HEK293 (cell line): ENCODE measurements around the gene ELOVL7.
A peak's percentile ranks its signal among the peaks of the same experiment; 100 is the strongest.
"Not testable (repeated sequence)": the region's sequence is repeated elsewhere in the genome, so short reads cannot be mapped to it uniquely, and the experiment has no call there.

ENCODE experiments used
- CTCF ChIA-PET: fragments of 350-600 bp; formaldehyde crosslinking; extraction: SDS; loops from one replicate; lab custom pipeline; 2021; ENCODE audit warnings: antibody characterized with exemption; lab: Yijun Ruan, JAX
- POLR2A ChIA-PET: fragments of 300-600 bp; formaldehyde crosslinking; extraction: SDS; loops from one replicate; lab custom pipeline; 2020; ENCODE audit warnings: antibody characterized with exemption, inconsistent platforms; lab: Yijun Ruan, JAX
- H3K27ac ChIP-seq: fragments of 200-500 bp; sonication (Bioruptor generic); 2 replicates; pipeline ENCODE4 v1.5.1; 2014; ENCODE audit warnings: low read depth, low read length, control low read depth, inconsistent platforms; ENCODE audit errors: extremely low read depth
- H3K36me3 ChIP-seq, 2 experiments: fragments of 200-500 bp in 1 of 2; sonication (Bioruptor generic) in 1 of 2; 1 replicate in 1 of 2; 2 replicates in 1 of 2; pipeline ENCODE4 v1.5.1; 2014 to 2017; ENCODE audit warnings: inconsistent platforms in 2 of 2, low read length in 2 of 2; ENCODE audit not compliant: control insufficient read depth in 2 of 2, insufficient read depth in 1 of 2
- H3K4me1 ChIP-seq: fragments of 200-500 bp; sonication (Bioruptor generic); 2 replicates; pipeline ENCODE4 v1.5.1; 2014; ENCODE audit warnings: mild to moderate bottlenecking, low read length, inconsistent platforms; ENCODE audit not compliant: control insufficient read depth, insufficient read depth
- H3K4me3 ChIP-seq: 2 replicates; pipeline ENCODE4 v1.5.1; 2011; ENCODE audit warnings: low read depth, mild to moderate bottlenecking, control low read depth, low read length, moderate library complexity
- H3K9me3 ChIP-seq: fragments of 200-500 bp; sonication (Bioruptor generic); 2 replicates; pipeline ENCODE4 v1.5.1; 2014; ENCODE audit warnings: low read depth, low read length, inconsistent platforms; ENCODE audit not compliant: control insufficient read depth, insufficient read depth
- HIC1 ChIP-seq: fragments of 450-650 bp; formaldehyde crosslinking; IDR thresholded peaks from 2 replicates; pipeline ENCODE4 v1.5.1; 2016; ENCODE audit warnings: missing biosample characterization, missing genetic modification characterization
- MEIS1 ChIP-seq: sonication (generic); formaldehyde crosslinking; IDR thresholded peaks from 2 replicates; pipeline ENCODE4 v1.8.1; 2022; ENCODE audit warnings: missing genetic modification reagents, mild to moderate bottlenecking, borderline replicate concordance
- SP3 ChIP-seq: fragments of 450-650 bp; formaldehyde crosslinking; IDR thresholded peaks from 2 replicates; pipeline ENCODE4 v1.5.1; 2016; ENCODE audit warnings: missing biosample characterization, missing genetic modification characterization
- TCF7L2 ChIP-seq: IDR thresholded peaks from 2 replicates; pipeline ENCODE4 v1.6.1; 2011; ENCODE audit warnings: low read depth, mild to moderate bottlenecking, inconsistent platforms, low read length, moderate library complexity, borderline replicate concordance
- ZBTB17 ChIP-seq: fragments of 450-650 bp; formaldehyde crosslinking; IDR thresholded peaks from 2 replicates; pipeline ENCODE4 v1.5.1; 2016; ENCODE audit warnings: missing biosample characterization, missing genetic modification characterization
- ZBTB20 ChIP-seq: fragments of 450-650 bp; formaldehyde crosslinking; IDR thresholded peaks from 2 replicates; pipeline ENCODE4 v1.5.1; 2016; ENCODE audit warnings: missing biosample characterization, missing genetic modification characterization
- ZBTB48 ChIP-seq: fragments of 450-650 bp; formaldehyde crosslinking; IDR thresholded peaks from 2 replicates; pipeline ENCODE4 v1.5.1; 2016; ENCODE audit warnings: missing biosample characterization, missing genetic modification characterization
- ZNF114 ChIP-seq: fragments of 450-650 bp; formaldehyde crosslinking; IDR thresholded peaks from 2 replicates; pipeline ENCODE4 v1.5.0; 2017; ENCODE audit warnings: missing biosample characterization, missing genetic modification characterization
- ZNF133 ChIP-seq: fragments of 450-650 bp; formaldehyde crosslinking; IDR thresholded peaks from 2 replicates; pipeline ENCODE4 v1.5.1; 2016; ENCODE audit warnings: missing biosample characterization, missing genetic modification characterization
- ZNF140 ChIP-seq: fragments of 450-650 bp; formaldehyde crosslinking; IDR thresholded peaks from 2 replicates; pipeline ENCODE4 v1.5.1; 2016; ENCODE audit warnings: missing biosample characterization, missing genetic modification characterization
- ZNF157 ChIP-seq: fragments of 450-650 bp; formaldehyde crosslinking; IDR thresholded peaks from 2 replicates; pipeline ENCODE4 v1.5.1; 2016; ENCODE audit warnings: missing biosample characterization, missing genetic modification characterization
- ZNF169 ChIP-seq: fragments of 450-650 bp; formaldehyde crosslinking; IDR thresholded peaks from 2 replicates; pipeline ENCODE4 v1.5.1; 2016; ENCODE audit warnings: missing biosample characterization, missing genetic modification characterization
- ZNF473 ChIP-seq: fragments of 450-650 bp; formaldehyde crosslinking; IDR thresholded peaks from 2 replicates; pipeline ENCODE4 v1.5.1; 2017; ENCODE audit warnings: missing biosample characterization, missing genetic modification characterization
- ZNF48 ChIP-seq: fragments of 450-650 bp; formaldehyde crosslinking; IDR thresholded peaks from 2 replicates; pipeline ENCODE4 v1.5.1; 2016; ENCODE audit warnings: missing biosample characterization, missing genetic modification characterization
- ZNF530 ChIP-seq: fragments of 450-650 bp; formaldehyde crosslinking; IDR thresholded peaks from 2 replicates; pipeline ENCODE4 v1.5.1; 2016; ENCODE audit warnings: low read depth, missing biosample characterization, missing genetic modification characterization
- ZNF600 ChIP-seq: fragments of 450-650 bp; formaldehyde crosslinking; IDR thresholded peaks from 2 replicates; pipeline ENCODE4 v1.5.1; 2016; ENCODE audit warnings: missing biosample characterization, missing genetic modification characterization
- ZNF654 ChIP-seq: fragments of 450-650 bp; formaldehyde crosslinking; IDR thresholded peaks from 2 replicates; pipeline ENCODE4 v1.5.1; 2016; ENCODE audit warnings: low read depth, missing biosample characterization, missing genetic modification characterization
- ZNF704 ChIP-seq: fragments of 450-650 bp; formaldehyde crosslinking; IDR thresholded peaks from 2 replicates; pipeline ENCODE4 v1.5.1; 2016; ENCODE audit warnings: missing biosample characterization, missing genetic modification characterization
- ZNF776 ChIP-seq: fragments of 450-650 bp; formaldehyde crosslinking; IDR thresholded peaks from 2 replicates; pipeline ENCODE4 v1.5.0; 2017; ENCODE audit warnings: missing biosample characterization, missing genetic modification characterization, borderline replicate concordance
- ZSCAN16 ChIP-seq: fragments of 450-650 bp; formaldehyde crosslinking; IDR thresholded peaks from 2 replicates; pipeline ENCODE4 v1.5.1; 2016; ENCODE audit warnings: missing biosample characterization, missing genetic modification characterization
- TF ChIP-seq, protein P1 (sequence below): fragments of 450-650 bp; formaldehyde crosslinking; optimal IDR thresholded peaks from 2 replicates; pipeline ENCODE3; 2016; ENCODE audit warnings: missing biosample characterization, mild to moderate bottlenecking, missing genetic modification characterization
- TF ChIP-seq, protein P2 (sequence below): fragments of 450-650 bp; formaldehyde crosslinking; IDR thresholded peaks from 2 replicates; pipeline ENCODE4 v1.5.1; 2016; ENCODE audit warnings: missing biosample characterization, missing genetic modification characterization

ELOVL7 gene

DNA sequence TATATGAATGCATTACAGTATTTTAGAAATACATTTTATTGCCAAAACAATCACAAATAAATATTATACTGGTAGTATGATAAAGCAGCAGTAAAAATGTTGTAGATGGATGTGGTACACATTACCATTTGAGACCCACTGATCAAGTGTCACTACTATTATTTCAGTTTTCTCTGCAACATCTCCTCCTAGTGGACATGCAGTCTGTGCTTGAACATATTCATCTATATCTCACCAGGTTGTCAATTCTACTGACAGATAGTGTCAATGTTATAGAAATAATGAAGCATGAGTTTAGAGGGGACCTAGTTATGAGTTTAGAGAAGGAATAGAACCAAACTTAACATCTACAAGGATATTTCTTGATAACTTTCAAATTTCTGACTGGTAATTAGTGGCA lies 39.2 kb upstream of the ELOVL7 start:
- ChIA-PET CTCF (no interaction called here), POLR2A (no interaction called here)
- H3K9me3 ChIP-seq, result no peaks in the 10 kb centered on the region
- TF ChIP-seq ZNF654 (tag by site-specific recombination) (0 out of 2 replicates have a peak, but pooled peaks have one; percentile 14), HIC1 (no peak)
- H3K4me1 ChIP-seq, result no peaks in the 10 kb centered on the region
- H3K36me3 ChIP-seq, result peaks cover 0 to 3% of the 10 kb centered on the region in 2 experiments; a peak in 2 of 3 replicates
- H3K27ac ChIP-seq, result no peak overlapping the region
- no peak overlapping the region for H3K4me3 ChIP-seq

GRCh38 chr5:60872892-60873291 lies 28.8 kb upstream of the ELOVL7 start:
- Histone ChIP-seq H3K4me1 (no peaks in the 10 kb centered on the region), H3K9me3 (no peaks in the 10 kb centered on the region), H3K4me3 (no peak overlapping the region), H3K27ac (no peak overlapping the region), H3K36me3 (no peaks in the 10 kb centered on the region)
- TF ChIP-seq ZNF114 (tag by site-specific recombination) (no peak), SP3 (tag by site-specific recombination) (no peak), ZNF140 (tag by site-specific recombination) (no peak), TCF7L2 (no peak), ZNF776 (no peak), ZNF169 (tag by site-specific recombination) (no peak), ZNF704 (no peak), ZSCAN16 (tag by site-specific recombination) (no peak), ZBTB20 (tag by site-specific recombination) (no peak), ZNF600 (tag by site-specific recombination) (no peak), ZNF473 (tag by site-specific recombination) (no peak), ZNF530 (tag by site-specific recombination) (no peak), ZBTB48 (no peak)
- TF ChIP-seq, protein P1, sequence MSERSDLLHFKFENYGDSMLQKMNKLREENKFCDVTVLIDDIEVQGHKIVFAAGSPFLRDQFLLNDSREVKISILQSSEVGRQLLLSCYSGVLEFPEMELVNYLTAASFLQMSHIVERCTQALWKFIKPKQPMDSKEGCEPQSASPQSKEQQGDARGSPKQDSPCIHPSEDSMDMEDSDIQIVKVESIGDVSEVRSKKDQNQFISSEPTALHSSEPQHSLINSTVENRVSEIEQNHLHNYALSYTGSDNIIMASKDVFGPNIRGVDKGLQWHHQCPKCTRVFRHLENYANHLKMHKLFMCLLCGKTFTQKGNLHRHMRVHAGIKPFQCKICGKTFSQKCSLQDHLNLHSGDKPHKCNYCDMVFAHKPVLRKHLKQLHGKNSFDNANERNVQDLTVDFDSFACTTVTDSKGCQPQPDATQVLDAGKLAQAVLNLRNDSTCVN (tag by site-specific recombination), result no peak
- CTCF ChIA-PET, result interaction anchor here (1.1 kb wide), 1 partner anchor 9 kb away, joined by 3 read pairs; no protein-coding TSS in a partner anchor
- POLR2A ChIA-PET, result no interaction called here

GRCh38 chr5:60870857-60871256 lies 26.8 kb upstream of the ELOVL7 start:
- Histone ChIP-seq H3K4me1 (no peaks in the 10 kb centered on the region), H3K9me3 (no peaks in the 10 kb centered on the region)
- CTCF ChIA-PET, result no interaction called here
- TF ChIP-seq ZBTB17 (tag by site-specific recombination), result no peak
- TF ChIP-seq ZNF133, result no peak
- TF ChIP-seq ZNF157 (tag by site-specific recombination), result no peak
- TF ChIP-seq MEIS1 (CRISPR knock-in tag), result no peak
- TF ChIP-seq ZNF48 (tag by site-specific recombination), result no peak
- TF ChIP-seq, protein P2, sequence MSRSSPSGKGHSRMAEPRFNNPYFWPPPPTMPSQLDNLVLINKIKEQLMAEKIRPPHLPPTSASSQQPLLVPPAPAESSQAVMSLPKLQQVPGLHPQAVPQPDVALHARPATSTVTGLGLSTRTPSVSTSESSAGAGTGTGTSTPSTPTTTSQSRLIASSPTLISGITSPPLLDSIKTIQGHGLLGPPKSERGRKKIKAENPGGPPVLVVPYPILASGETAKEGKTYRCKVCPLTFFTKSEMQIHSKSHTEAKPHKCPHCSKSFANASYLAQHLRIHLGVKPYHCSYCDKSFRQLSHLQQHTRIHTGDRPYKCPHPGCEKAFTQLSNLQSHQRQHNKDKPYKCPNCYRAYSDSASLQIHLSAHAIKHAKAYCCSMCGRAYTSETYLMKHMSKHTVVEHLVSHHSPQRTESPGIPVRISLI (tag by site-specific recombination), result no peak
- TF ChIP-seq, all 188 proteins: peak for 0
- Histone ChIP-seq H3K36me3 (no peaks in the 10 kb centered on the region), H3K4me3 (no peak overlapping the region), H3K27ac (no peak overlapping the region)
- POLR2A ChIA-PET, result interaction anchor here (1.3 kb wide), 1 partner anchor 26 kb away, joined by 3 read pairs; the partner anchor contains the start of gene ELOVL7

DNA sequence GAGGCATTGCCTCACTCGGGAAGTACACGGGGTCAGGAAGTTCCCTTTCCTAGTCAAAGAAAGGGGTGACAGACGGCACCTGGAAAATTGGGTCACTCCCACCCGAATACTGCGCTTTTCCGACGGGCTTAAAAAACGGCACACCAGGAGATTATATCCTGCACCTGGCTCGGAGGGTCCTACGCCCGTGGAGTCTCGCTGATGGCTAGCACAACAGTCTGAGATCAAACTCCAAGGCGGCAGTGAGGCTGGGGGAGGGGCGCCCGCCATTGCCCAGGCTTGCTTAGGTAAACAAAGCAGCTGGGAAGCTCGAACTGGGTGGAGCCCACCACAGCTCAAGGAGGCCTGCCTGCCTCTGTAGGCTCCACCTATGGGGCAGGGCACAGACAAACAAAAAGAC lies 16.5 kb upstream of the ELOVL7 start:
- H3K27ac ChIP-seq, H3K36me3 ChIP-seq, CTCF ChIA-PET, H3K4me3 ChIP-seq, H3K9me3 ChIP-seq, POLR2A ChIA-PET, H3K4me1 ChIP-seq: not testable (repeated sequence)
